Left colon (tissue), 2 donors: ENCODE measurements around the gene TXNDC9. TPM values are rescaled to one million over a fixed set of nuclear protein-coding genes. Genes with fewer than 3 reads are reported as not detected.
"Not testable (repeated sequence)": the region's sequence is repeated elsewhere in the genome, so short reads cannot be mapped to it uniquely, and the experiment has no call there.

Experiments used
- ATAC-seq: fragments of 200-7000 bp; cut with Tn5 transposase; one replicate; pipeline ENCODE4 v1.9.1; 2020; ENCODE audit warnings: mild to moderate bottlenecking, moderate library complexity
- DNase-seq, 2 donors: peaks; one replicate each; pipeline ENCODE4 v3.0.0-alpha.2; 2020
- intact Hi-C, 2 donors: fragments of 100-400 bp; cut with DNase I in 1 of 2; cut with micrococcal nuclease in 1 of 2; formaldehyde crosslinking; loops; one replicate each; pipeline versions ENCODE4 v1.11.2 to v1.14.0; 2022; cut with DNase I, micrococcal nuclease
- total RNA-seq, 2 donors: library from RNA; stranded (reverse); fragmentation: NEBNext Ultra II Directional; extraction: Animal tissue kit (Norgen Biotek cat#: 25700); gene quantifications; one replicate each; pipeline ENCODE4 v1.2.1, GENCODE V29; 2021
- donor health status: DM: no; HTN: no; CAD: no.
- donor health status: DM: yes; HTN: yes; CAD: no.

Gene TXNDC9
- total RNA-seq, 2 donors from 2014 or later = 27.9 to 29.4 TPM

DNA sequence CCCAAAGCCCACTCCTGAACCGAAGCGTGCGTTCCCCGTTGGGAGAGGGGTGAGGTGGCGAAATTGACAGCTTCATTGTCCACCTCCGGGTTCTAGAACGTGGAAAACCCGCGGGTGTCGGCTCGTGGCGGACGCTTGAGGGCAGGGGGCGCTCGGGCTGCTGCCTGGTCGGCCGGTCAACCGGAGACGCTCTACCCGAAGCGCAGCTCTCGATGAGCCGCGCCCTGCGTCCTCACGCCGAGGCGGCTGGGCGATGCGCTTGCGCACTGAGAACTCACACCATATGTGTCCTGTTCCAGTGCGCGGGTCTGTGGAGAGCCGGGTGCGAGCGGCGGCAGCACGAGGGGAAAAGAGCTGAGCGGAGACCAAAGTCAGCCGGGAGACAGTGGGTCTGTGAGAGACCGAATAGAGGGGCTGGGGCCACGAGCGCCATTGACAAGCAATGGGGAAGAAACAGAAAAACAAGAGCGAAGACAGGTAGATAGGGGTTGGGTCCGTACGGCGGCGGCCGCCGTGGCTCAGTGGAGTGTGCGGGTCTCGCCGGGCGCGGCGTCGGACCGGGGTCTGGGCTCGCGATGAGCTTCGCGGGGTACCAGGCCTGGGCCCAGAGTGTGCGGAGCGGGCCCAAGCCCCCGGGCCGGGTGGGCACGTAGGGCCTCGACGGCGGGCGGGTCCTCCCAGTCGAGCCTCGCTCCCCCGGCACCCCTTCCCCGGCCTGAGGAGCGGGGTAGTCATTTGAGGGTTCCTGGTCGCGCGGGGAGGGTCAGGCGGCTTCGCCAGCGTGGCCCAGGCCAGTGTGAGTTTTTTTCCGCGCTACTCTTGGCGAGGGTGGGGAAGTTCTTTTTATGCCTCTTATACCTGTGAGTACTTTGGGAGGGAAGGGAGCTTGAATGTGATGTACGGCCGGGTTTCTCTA is 1.2 kb upstream of the TXNDC9 start, which contains the start of gene EIF5B:
TSS of gene EIF5B (plus strand) at position 277 of the 916 bp plus-strand sequence. CDS start at position 443, 166 bp downstream.
- intact Hi-C loops = loop anchor here in 1 of 2 donors (5.0 kb wide), 1 partner anchor 150 kb away; no protein-coding TSS in a partner anchor
- peak; percentile 97 for DNase-seq
- peak; percentile 86 for ATAC-seq

DNA sequence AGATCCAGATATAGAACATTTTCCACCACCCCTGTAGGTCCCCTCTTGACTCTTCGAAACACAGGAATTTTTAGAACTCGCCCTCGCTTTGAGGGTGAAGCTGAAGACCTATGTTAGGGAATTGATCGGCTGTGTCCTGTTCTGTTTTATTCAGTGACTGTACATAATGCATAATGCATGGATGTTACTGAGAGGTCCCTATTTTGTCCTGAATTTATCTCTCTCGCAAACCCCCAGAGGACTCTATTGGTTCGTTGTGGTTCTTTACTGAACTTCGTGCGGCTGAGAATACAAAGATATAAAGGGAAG is 625 bp upstream of the TXNDC9 start:
- no peak for ATAC-seq
- intact Hi-C loops = loop anchor here in 1 of 2 donors (5.0 kb wide), 1 partner anchor 151 kb away; no protein-coding TSS in a partner anchor
- DNase-seq = no peak

DNA sequence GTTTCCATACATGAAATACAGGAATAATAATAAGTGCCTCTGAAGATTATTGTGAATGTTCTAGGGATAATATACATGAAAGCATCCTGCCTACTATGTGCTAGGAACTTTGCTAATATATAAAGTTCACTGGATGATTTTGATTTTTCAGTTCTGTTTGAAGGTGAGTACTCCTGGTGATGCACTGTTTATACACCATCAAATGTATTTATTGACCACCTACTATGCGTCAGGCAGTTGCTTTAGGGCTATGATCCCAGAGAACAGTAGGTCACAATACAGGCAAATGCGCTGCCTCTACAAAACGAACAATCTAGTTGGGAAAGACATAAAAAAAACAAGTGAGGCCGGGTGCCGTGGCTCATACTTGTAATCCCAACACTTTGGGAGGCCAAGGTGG is 10.7 kb downstream of the TXNDC9 start:
- no peak for ATAC-seq
- intact Hi-C loops = no loop called here
- DNase-seq = no peak

DNA sequence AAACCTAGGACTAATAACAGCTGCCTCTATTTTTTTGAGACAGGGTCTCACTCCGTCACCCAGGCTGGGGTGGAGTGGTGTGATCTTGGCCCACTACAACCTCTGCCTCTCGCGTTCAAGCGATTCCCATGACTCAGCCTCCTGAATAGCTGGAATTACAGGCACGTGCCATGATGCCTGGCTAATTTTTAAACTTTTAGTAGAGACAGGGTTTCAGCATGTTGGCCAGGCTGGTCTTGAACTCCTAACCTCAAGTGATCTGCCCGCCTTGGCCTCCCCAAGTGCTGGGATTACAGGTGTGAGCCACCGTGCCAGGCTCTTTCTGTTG is 18.3 kb downstream of the TXNDC9 start:
- ATAC-seq, DNase-seq, intact Hi-C loops: not testable (repeated sequence)

DNA sequence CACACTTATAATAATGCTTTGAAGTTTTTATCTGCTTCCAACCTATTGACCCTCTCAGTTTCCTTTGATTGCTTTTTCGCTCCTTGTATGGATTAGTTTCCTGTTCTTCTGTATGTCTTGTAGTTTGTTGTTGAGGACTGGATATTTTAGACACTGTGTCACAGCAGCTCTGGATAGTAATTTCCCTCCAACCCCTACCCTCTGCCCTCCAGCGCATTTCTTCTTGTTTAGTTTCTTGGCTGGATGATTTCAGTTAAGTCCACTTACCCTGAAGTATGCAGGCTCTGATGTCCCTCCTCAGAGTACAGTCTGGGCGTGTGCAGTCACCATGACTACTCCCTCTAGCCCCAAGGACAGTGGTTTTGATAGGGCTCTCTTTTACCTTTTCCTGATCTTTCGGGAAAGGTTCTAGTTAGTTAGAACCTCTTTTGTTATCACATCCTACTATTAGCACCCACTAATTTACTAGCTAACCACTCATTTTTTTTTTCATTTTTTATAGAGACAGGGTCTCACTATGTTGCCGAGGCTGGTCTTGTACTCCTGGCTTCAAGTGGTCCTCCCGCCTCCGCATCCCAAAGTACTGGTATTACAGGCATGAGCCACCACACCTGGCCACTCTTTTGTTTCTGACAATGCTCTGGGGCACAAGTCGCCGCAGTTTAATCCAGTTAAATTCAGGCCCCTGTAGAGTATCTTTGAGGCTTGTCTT is 18.8 kb downstream of the TXNDC9 start:
- no peak for ATAC-seq
- no peak for DNase-seq
- intact Hi-C loops = no loop called here

DNA sequence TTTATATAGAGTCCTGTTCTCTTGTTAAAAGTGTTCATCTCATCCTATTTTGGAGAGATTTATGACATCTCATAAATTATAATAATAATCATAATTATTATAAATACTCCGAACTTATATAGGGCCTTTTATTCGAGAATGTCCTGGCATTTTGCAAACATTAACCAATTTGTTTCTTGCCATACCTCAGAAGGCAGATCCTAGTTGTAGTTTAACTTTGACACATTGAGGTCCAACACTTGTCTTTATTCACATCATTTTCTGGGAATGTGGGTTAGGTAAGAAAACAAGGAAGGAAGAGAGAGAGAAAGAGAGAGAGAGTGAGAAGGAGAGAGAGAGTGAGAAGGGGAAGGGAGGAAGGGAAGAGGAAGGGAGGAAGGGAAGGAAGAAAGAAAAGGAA is 35.0 kb downstream of the TXNDC9 start, which contains the start of gene LYG1:
TSS of gene LYG1 (minus strand) at position 101 of the 400 bp plus-strand sequence. CDS start 5,527 bp downstream, outside the sequence.
- DNase-seq, intact Hi-C loops, ATAC-seq: not testable (repeated sequence)

DNA sequence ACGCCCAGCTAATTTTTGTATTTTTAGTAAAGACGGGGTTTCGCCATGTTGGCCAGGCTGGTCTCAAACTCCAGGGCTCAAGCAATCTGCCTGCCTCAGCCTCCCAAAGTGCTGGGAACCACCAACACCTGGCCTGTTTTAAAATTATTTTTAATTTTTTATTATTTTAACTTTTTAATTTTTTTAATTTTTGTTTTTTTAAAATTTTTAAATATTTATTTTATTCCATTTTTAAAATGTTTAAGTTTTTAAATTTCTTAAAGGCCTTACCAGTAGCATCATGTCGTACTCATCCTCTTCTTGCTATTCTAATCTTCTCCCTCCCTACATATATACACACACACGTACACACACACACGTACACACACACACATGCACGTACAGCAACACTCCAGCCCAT is 36.6 kb downstream of the TXNDC9 start:
- ATAC-seq = no peak
- intact Hi-C loops = no loop called here
- DNase-seq = no peak

DNA sequence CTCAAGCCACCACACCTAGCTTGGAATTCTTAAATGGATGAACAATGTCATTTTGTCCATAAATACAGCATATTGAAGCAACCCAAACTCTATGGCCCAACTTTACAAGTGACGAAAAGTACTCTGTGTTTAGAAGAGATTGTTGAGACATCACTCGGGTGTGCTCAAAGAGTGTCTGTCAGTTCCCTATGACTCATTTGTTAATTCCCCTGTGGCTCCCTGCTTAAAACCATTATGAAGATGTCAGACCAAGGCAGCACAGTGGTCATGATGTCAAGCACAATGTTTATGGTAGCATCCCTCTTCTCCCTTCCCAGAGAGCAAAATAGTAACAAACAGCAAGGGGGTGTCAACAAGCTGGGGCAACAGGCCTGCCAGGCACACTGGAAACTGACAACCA is 38.1 kb downstream of the TXNDC9 start:
- ATAC-seq (no peak), DNase-seq (no peak)
- intact Hi-C loops = no loop called here

DNA sequence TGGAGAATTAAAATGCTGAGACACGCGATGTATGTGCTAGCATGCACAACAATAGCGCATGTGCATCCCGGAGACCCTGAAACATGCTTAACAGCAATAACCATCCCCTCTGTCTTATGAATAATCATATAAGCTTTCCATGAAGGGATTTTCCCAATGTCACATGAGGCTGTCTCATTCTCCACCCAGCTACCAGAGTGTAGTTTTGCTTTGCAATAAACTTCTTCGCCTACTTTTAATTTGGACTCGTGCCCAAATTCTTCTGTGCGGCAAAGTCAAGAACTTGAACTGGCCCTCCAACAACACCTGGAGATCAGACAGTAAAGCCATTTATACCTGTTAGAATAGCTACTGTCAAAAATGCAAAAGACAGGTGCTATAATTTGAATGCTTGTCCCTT is 50.6 kb downstream of the TXNDC9 start:
- intact Hi-C loops = no loop called here
- no peak for DNase-seq
- ATAC-seq = peak; percentile 70

DNA sequence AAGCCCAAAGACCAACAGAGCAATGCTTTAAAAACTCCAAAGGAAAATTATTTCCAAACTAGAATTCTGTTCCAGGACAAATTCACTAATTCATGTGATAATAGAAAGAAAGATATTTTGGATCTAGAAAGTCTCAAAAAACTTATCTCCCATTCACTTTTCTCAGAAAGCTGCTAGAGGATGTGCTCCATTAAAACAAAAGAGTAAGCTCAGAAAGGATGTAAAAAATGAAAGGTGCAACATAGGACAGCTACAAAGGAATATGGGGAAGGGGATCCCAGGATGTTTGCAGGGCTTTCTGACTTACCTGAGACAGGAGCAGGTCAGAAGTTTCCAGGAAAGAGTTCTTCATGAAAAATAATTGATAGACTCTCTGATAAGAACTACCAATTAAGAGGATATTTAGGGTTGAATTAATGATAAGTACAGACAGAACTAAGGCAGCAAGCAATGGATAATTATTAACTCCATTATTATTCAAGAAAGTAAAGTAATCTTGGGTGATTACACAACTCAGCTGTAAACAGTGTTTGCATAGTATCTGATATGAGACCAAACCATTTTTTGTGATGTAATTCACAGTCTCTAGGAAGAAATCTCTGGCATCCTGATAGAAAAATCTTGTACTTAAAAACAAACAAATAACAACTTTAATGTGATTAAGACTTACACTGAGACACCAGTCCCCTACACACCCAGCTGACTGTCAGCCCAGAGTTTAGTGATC is 56.0 kb downstream of the TXNDC9 start:
- intact Hi-C loops = no loop called here
- ATAC-seq = no peak
- no peak for DNase-seq

DNA sequence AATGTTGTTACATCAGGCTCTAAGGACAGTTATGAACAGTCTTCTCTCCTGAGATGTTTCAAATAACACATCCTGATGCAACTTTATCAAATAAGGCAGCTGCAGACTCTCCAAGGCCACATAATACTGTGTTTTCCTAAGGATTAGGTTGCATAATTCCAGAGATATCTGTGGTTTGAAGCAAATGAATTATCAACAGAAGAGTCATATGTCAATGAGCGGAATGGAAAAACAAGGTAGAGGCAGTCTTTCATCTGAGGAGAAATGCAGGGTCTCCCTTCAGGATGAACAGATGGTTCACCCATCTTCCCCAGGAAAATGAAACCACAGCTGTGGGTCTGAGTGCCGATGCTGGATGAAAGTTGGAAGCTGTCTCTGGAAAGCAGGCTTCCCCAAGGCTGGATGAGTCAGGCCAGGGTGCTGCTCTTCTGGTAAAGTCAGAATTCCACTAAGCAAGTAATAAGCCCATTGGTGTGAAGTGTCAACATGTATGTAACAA is 57.3 kb downstream of the TXNDC9 start:
- no peak for ATAC-seq
- no peak for DNase-seq
- intact Hi-C loops = no loop called here

DNA sequence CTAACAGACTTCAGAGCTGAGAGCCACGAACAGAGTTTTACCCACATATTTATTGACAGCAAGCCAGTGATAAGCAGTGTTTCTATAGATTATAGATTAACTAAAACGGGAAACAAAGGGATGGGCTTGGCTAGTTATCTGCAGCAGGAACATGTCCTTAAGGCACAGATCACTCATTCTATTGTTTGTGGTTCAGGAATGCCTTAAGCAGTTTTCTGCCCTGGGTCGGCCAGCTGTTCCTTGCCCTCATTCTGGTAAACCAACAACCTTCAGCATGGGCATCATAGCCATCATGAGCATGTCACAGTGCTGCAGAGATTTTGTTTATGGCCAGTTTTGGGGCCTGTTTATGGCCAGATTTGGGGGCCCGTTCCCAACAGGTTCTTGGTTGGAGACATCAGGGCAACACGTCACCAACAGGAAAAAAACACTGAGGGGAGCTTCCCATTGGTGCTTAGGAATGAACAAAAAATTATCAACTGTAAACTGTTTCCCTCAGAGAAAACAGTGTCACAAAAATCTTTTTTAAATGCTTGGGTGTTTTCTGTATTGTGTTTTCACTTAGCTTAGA is 57.9 kb downstream of the TXNDC9 start:
- ATAC-seq, intact Hi-C loops, DNase-seq: not testable (repeated sequence)

DNA sequence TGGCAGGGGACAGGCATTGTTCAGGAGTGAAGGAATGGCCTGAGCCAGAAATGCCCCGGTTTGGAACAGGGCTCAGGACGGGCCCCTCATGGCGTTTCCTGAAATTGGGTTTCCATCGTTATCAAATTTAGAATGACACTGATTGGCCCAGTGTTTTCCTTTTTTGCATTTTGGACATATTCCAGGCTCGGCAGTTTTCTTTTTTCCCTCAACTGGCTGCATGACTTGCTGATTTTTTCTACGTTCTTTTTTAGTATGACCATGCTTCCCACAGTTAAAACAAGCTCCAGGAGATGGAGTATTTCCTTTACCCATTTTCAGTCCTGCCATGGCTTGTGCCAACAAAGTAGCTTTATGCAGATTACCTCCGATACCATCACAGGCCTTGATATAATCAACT is 60.3 kb downstream of the TXNDC9 start:
- intact Hi-C loops = no loop called here
- no peak for DNase-seq
- no peak for ATAC-seq

Other genes starting within 250 kb of the TXNDC9 start
- gene C2orf15, start 194.6 kb downstream of the TXNDC9 start, total RNA-seq = 1 to 10 TPM; 3.3 to 3.5 TPM
- gene TSGA10, start 181.4 kb downstream of the TXNDC9 start, total RNA-seq = 10 to 100 TPM in 1 of 2 donors, 1 to 10 TPM in 1; 9.1 to 10.1 TPM
- 1 to 10 TPM; 5.6 to 6.1 TPM for gene LIPT1, start 181.4 kb downstream of the TXNDC9 start, total RNA-seq
- gene MITD1, start 155.3 kb downstream of the TXNDC9 start, total RNA-seq = 10 to 100 TPM; 18.2 to 19.4 TPM
- 10 to 100 TPM; 22.3 to 23.5 TPM for gene MRPL30, start 155.1 kb downstream of the TXNDC9 start, total RNA-seq
- gene LYG2, start 80.7 kb downstream of the TXNDC9 start, total RNA-seq = not detected
- 1 to 10 TPM in 1 of 2 donors, under 1 TPM in 1; 0.55 to 1.2 TPM for gene LYG1, start 35.1 kb downstream of the TXNDC9 start, total RNA-seq
- gene EIF5B, start 1.1 kb upstream of the TXNDC9 start, total RNA-seq = 10 to 100 TPM; 24.3 to 33.0 TPM
- 10 to 100 TPM; 40.8 to 44.0 TPM for gene REV1, start 153.7 kb upstream of the TXNDC9 start, total RNA-seq